Measurements from ENCODE around the gene RBPJL. TPM values are rescaled to one million over a fixed set of nuclear protein-coding genes. Genes with fewer than 3 reads are reported as not detected.

The RBPJL gene
- total and polyA plus RNA-seq, 4 experiments from 2014 or later, result not detected

DNA sequence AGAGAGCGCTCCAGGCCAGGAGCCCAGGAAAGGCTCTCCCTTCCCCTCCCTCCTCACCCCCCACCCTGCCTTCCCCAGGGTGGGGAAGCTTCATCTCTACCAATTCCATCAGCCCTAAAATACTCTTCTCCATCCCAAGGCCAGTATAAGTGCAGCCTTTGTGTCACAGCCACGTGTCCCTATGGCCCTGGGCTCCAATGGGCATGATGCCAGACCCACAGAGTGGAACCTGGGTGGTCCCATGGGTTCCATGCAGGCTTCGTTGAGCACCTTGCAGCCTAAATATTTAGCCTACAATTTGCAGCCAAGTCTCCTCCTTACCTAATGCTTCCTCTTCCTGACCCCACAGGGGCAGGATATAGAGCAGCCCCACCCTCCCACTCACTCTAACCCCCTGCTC is 2.4 kb downstream of the RBPJL start:
- Mint-ChIP-seq H3K9me3 (peaks cover 0 to 2% (median 0%) of the 10 kb centered on the region in 8 donors), H3K4me3 (no peak overlapping the region), H3K4me1 (peaks cover 3 to 7% (median 6%) of the 10 kb centered on the region in 4 donors), H3K27me3 (peaks cover 19 to 41% of the 10 kb centered on the region in 2 donors), H3K27ac (no peak overlapping the region), H3K36me3 (no peaks in the 10 kb centered on the region)
- ChIA-PET POLR2A (ENCODE audit: partially characterized antibody) (no interaction called here), CTCF (ENCODE audit: partially characterized antibody) (interaction anchor here (1.4 kb wide), 2 partner anchors 16 to 462 kb away, joined by 4 to 6 read pairs; no protein-coding TSS in a partner anchor)
- Histone ChIP-seq H3K36me3 (ENCODE audit: insufficient read depth, low read length) (no peaks in the 10 kb centered on the region), H3K4me1 (ENCODE audit: insufficient read depth, low read length) (peaks cover 6% of the 10 kb centered on the region), H3K9me3 (ENCODE audit: control insufficient read depth in 1 of 2, low read length in 2 of 2) (no peaks in the 10 kb centered on the region), H3K27ac (ENCODE audit: low read depth, low read length) (no peak overlapping the region), H3K27me3 (ENCODE audit: insufficient read depth, low read length) (peaks cover 6% of the 10 kb centered on the region), H3K4me3 (ENCODE audit: low read length in 2 of 2) (no peak overlapping the region)
- intact Hi-C loops (cut with micrococcal nuclease), result no loop called here
- no peak for DNase-seq

DNA sequence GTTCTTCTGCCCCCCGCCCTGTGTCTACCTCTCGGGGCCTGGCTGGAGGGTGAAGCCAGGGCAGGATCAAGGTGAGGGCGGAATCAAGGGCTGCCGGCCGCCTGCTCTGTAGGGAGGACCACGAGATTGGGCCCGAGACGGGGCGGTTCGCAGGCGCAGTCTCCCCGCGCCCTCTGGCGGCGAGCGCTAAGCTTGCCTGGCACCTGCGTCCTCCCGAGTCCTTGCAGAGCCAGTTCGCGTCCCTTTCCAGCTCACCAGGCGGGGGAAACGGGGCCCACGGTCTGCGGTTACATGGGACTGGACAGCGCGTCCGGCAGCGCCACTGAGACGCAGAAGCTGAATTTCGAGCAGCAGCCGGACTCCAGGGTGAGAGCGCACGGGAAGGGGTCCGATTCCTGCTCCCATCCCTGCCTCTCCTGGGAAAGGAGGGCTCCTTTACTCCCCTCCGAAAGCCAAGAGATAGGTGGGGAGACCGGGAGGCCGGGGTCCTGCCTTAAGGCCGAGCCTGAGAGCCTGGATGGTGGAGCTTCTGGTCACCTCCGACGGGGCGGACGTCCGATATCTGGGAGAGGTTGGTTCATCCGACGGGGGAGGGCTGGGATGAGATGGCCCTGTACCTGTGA is 5.1 kb downstream of the RBPJL start:
- no peaks in the 10 kb centered on the region for H3K9me3 ChIP-seq (ENCODE audit: control insufficient read depth in 1 of 2, low read length in 2 of 2)
- ChIA-PET POLR2A (ENCODE audit: partially characterized antibody) (interaction anchor here (1.0 kb wide), 1 partner anchor 52 kb away, joined by 3 read pairs; the partner anchor contains the start of gene SYS1), CTCF (ENCODE audit: partially characterized antibody) (interaction anchor here (0.5 to 5.3 kb wide), 14 partner anchors 11 to 627 kb away, joined by 3 to 19 read pairs (median 4); no protein-coding TSS in a partner anchor)
- no peaks in the 10 kb centered on the region for H3K27me3 ChIP-seq (ENCODE audit: insufficient read depth, low read length)
- no peak overlapping the region for H3K4me3 ChIP-seq (ENCODE audit: low read length in 2 of 2)
- H3K27ac Mint-ChIP-seq, result no peak overlapping the region
- no peaks in the 10 kb centered on the region for H3K9me3 Mint-ChIP-seq
- intact Hi-C loops (cut with micrococcal nuclease), result no loop called here
- peak in 4 of 5 donors; percentile 33 to 49 (median 40) for DNase-seq
- no peak overlapping the region for H3K27ac ChIP-seq (ENCODE audit: low read depth, low read length)
- peak overlapping the region in 1 of 8 donors; percentile 4 for H3K4me3 Mint-ChIP-seq
- H3K36me3 Mint-ChIP-seq, result no peaks in the 10 kb centered on the region
- peaks cover 21 to 35% of the 10 kb centered on the region in 2 donors for H3K27me3 Mint-ChIP-seq
- H3K4me1 ChIP-seq (ENCODE audit: insufficient read depth, low read length), result peaks cover 6% of the 10 kb centered on the region
- no peaks in the 10 kb centered on the region for H3K36me3 ChIP-seq (ENCODE audit: insufficient read depth, low read length)
- H3K4me1 Mint-ChIP-seq, result peaks cover 4 to 7% (median 6%) of the 10 kb centered on the region in 4 donors

DNA sequence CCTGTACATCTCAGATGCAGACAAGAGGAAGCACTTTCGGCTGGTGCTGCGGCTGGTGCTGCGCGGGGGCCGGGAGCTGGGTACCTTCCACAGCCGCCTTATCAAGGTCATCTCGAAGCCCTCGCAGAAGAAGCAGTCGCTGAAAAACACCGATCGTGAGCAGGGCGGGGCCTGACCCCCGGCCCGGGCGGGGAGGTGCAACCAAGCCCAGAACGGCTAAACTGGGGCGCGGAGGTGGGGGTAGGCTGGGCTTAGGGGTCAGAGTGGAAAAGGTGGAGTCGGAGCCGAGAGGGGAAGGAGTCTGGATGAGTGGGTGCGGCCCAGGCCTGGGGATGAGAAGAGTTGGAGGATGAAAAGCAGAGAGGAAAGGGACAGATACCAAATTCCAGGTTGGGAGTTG is 5.6 kb downstream of the RBPJL start:
- intact Hi-C loops (cut with micrococcal nuclease), result no loop called here
- Histone ChIP-seq H3K9me3 (ENCODE audit: control insufficient read depth in 1 of 2, low read length in 2 of 2) (no peaks in the 10 kb centered on the region), H3K36me3 (ENCODE audit: insufficient read depth, low read length) (no peaks in the 10 kb centered on the region), H3K4me3 (ENCODE audit: low read length in 2 of 2) (no peak overlapping the region), H3K27ac (ENCODE audit: low read depth, low read length) (no peak overlapping the region), H3K4me1 (ENCODE audit: insufficient read depth, low read length) (peaks cover 6% of the 10 kb centered on the region), H3K27me3 (ENCODE audit: insufficient read depth, low read length) (no peaks in the 10 kb centered on the region)
- Mint-ChIP-seq H3K4me3 (no peak overlapping the region), H3K9me3 (no peaks in the 10 kb centered on the region), H3K27ac (no peak overlapping the region), H3K36me3 (no peaks in the 10 kb centered on the region), H3K27me3 (peaks cover 21 to 38% of the 10 kb centered on the region in 2 donors), H3K4me1 (peaks cover 4 to 9% (median 6%) of the 10 kb centered on the region in 4 donors)
- CTCF ChIA-PET (ENCODE audit: partially characterized antibody), result interaction anchor here (0.6 to 5.3 kb wide), 16 partner anchors 11 to 496 kb away, joined by 3 to 19 read pairs (median 4); no protein-coding TSS in a partner anchor
- no peak for DNase-seq
- POLR2A ChIA-PET (ENCODE audit: partially characterized antibody), result interaction anchor here (1.0 kb wide), 1 partner anchor 51 kb away, joined by 3 read pairs; the partner anchor contains the start of gene SYS1

DNA sequence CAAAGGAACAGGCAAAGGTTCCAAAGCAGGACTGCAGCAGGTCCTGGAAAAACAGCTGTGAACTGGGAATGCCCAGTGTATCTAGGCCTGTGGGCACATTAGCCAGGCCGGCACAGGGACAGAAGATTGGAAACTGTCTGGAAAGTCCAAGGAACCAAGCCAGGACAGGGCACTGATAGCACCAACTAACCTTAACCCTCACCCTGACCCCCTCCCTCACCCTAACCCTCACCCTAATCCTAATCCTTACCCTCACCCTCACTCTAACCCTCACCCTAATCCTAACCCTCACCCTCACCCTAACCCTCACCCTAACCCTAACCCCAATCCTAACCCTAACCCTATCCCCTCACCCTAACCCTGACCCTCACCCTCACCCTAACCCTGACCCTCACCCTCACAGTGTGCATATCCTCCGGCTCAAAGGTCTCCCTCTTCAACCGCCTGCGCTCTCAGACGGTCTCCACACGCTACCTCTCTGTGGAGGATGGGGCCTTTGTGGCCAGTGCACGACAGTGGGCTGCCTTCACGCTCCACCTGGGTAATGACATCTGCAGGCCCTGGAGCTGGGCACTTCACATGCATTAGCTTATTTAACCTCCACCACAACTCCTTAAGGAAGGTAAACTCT is 6.5 kb downstream of the RBPJL start:
- Mint-ChIP-seq H3K9me3 (no peaks in the 10 kb centered on the region), H3K36me3 (no peaks in the 10 kb centered on the region), H3K4me3 (no peak overlapping the region), H3K4me1 (peaks cover 5 to 14% (median 7%) of the 10 kb centered on the region in 4 donors), H3K27ac (no peak overlapping the region), H3K27me3 (peaks cover 21 to 34% of the 10 kb centered on the region in 2 donors)
- H3K4me3 ChIP-seq (ENCODE audit: low read length in 2 of 2), result no peak overlapping the region
- CTCF ChIA-PET (ENCODE audit: partially characterized antibody), result interaction anchor here (0.7 to 5.3 kb wide), 11 partner anchors 10 to 497 kb away, joined by 3 to 19 read pairs (median 5); no protein-coding TSS in a partner anchor
- H3K36me3 ChIP-seq (ENCODE audit: insufficient read depth, low read length), result no peaks in the 10 kb centered on the region
- H3K27me3 ChIP-seq (ENCODE audit: insufficient read depth, low read length), result no peaks in the 10 kb centered on the region
- no peak for DNase-seq
- intact Hi-C loops (cut with micrococcal nuclease), result no loop called here
- no peaks in the 10 kb centered on the region for H3K9me3 ChIP-seq (ENCODE audit: control insufficient read depth in 1 of 2, low read length in 2 of 2)
- POLR2A ChIA-PET (ENCODE audit: partially characterized antibody), result interaction anchor here (0.6 kb wide), 1 partner anchor 53 kb away, joined by 4 read pairs; no protein-coding TSS in a partner anchor
- no peak overlapping the region for H3K27ac ChIP-seq (ENCODE audit: low read depth, low read length)
- peaks cover 6% of the 10 kb centered on the region for H3K4me1 ChIP-seq (ENCODE audit: insufficient read depth, low read length)

- H3K27me3 Mint-ChIP-seq, result peaks cover 21 to 34% of the 10 kb centered on the region in 2 donors
- Histone ChIP-seq H3K36me3 (ENCODE audit: insufficient read depth, low read length) (no peaks in the 10 kb centered on the region), H3K4me1 (ENCODE audit: insufficient read depth, low read length) (peaks cover 9% of the 10 kb centered on the region), H3K27ac (ENCODE audit: low read depth, low read length) (no peak overlapping the region), H3K27me3 (ENCODE audit: insufficient read depth, low read length) (no peaks in the 10 kb centered on the region), H3K9me3 (ENCODE audit: control insufficient read depth in 1 of 2, low read length in 2 of 2) (no peaks in the 10 kb centered on the region), H3K4me3 (ENCODE audit: low read length in 2 of 2) (no peak overlapping the region)
- ChIA-PET CTCF (ENCODE audit: partially characterized antibody) (interaction anchor here (0.8 to 5.3 kb wide), 7 partner anchors 9 to 457 kb away, joined by 3 to 19 read pairs (median 5); no protein-coding TSS in a partner anchor), POLR2A (ENCODE audit: partially characterized antibody) (no interaction called here)
- H3K36me3 Mint-ChIP-seq, result no peaks in the 10 kb centered on the region
- peaks cover 8 to 22% (median 12%) of the 10 kb centered on the region in 4 donors for H3K4me1 Mint-ChIP-seq
- DNase-seq, result no peak
- H3K27ac Mint-ChIP-seq, result no peak overlapping the region
- intact Hi-C loops (cut with micrococcal nuclease), result no loop called here
- H3K4me3 Mint-ChIP-seq, result no peak overlapping the region
- H3K9me3 Mint-ChIP-seq, result no peaks in the 10 kb centered on the region
Observed at GRCh38 chr20:45313943-45314342, 7.3 kb downstream of the RBPJL start.

- no peaks in the 10 kb centered on the region for H3K27me3 ChIP-seq (ENCODE audit: insufficient read depth, low read length)
- no peak for DNase-seq
- Mint-ChIP-seq H3K36me3 (no peaks in the 10 kb centered on the region), H3K4me3 (peak overlapping the region in 2 of 8 donors; percentile 43 to 58), H3K27ac (no peak overlapping the region), H3K27me3 (peaks cover 16 to 26% of the 10 kb centered on the region in 2 donors), H3K9me3 (no peaks in the 10 kb centered on the region), H3K4me1 (peaks cover 13 to 32% (median 19%) of the 10 kb centered on the region in 4 donors)
- H3K36me3 ChIP-seq (ENCODE audit: insufficient read depth, low read length), result no peaks in the 10 kb centered on the region
- H3K9me3 ChIP-seq (ENCODE audit: control insufficient read depth in 1 of 2, low read length in 2 of 2), result no peaks in the 10 kb centered on the region
- H3K4me3 ChIP-seq (ENCODE audit: low read length in 2 of 2), result no peak overlapping the region
- peaks cover 23% of the 10 kb centered on the region for H3K4me1 ChIP-seq (ENCODE audit: insufficient read depth, low read length)
- POLR2A ChIA-PET (ENCODE audit: partially characterized antibody), result no interaction called here
- intact Hi-C loops (cut with micrococcal nuclease), result no loop called here
- CTCF ChIA-PET (ENCODE audit: partially characterized antibody), result interaction anchor here (0.6 to 6.8 kb wide), 4 partner anchors 46 to 459 kb away, joined by 3 to 78 read pairs (median 12); partner anchors contain the start of gene SYS1
- no peak overlapping the region for H3K27ac ChIP-seq (ENCODE audit: low read depth, low read length)
Observed at GRCh38 chr20:45315672-45316071, 9.0 kb downstream of the RBPJL start.

All from CD4-positive, alpha-beta memory T cell (primary cell).